Upper lobe of left lung (tissue), 4 donors: ENCODE measurements around the gene ZHX3.

Source experiments
- POLR2A ChIP-seq, 4 donors: fragments of 450-650 bp; IDR thresholded peaks; one replicate each; pipeline ENCODE4 v1.5.1; 2016 to 2017; ENCODE audit warnings: antibody characterized with exemption in 4 of 4, mild to moderate bottlenecking in 2 of 4
- POLR2AphosphoS5 ChIP-seq, 2 donors: sonication (generic); formaldehyde crosslinking; IDR thresholded peaks; one replicate each; pipeline ENCODE4 v1.5.1; 2017; ENCODE audit warnings: antibody characterized with exemption in 2 of 2

DNA sequence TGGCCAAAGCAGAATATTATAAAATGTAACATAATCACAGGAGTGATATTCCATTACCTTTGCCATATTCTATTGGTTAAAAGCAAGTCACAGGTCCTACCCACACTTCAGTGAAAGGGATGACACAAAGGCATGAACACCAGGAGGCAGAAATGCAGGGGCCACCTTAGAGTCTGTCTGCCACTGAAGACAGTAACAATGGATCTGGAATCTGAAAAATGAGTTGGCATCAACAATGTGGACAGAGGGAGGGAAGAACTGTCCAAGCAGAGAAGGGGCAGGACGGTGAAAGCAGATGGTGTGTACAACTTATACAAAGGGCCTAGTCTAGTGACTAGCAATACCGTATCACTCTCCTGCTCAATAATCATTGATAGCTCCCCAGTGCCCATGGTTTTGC, 16.5 kb upstream of the ZHX3 start:
- TF ChIP-seq POLR2A (IDR thresholded peaks at IDR 0.05) (no peak), POLR2AphosphoS5 (IDR thresholded peaks at IDR 0.05) (no peak)
